D721Med (cell line): ENCODE results near the gene SLCO2A1.

Experiments used
- DNase-seq: peaks from one replicate; pipeline ENCODE4 v3.0.0; 2011; ENCODE audit warnings: low spot score; ENCODE audit not compliant: insufficient read length
- FAIRE-seq: peaks from 2 replicates; lab custom pipeline; 2011; peaks lifted over from hg19 to GRCh38; lab: Jason Lieb, UNC
- CTCF ChIP-seq: IDR thresholded peaks from 2 replicates; pipeline ENCODE4 v1.5.1; 2012; ENCODE audit warnings: mild to moderate bottlenecking, control low read depth; ENCODE audit not compliant: insufficient read depth; ENCODE audit errors: missing control alignments

Gene SLCO2A1

GRCh38 chr3:133980035-133980434 lies 49.7 kb downstream of the SLCO2A1 start:
- DNase-seq (no peak), FAIRE-seq (no peak)
- no peak for TF ChIP-seq CTCF

- TF ChIP-seq CTCF = no peak
- FAIRE-seq = no peak
- no peak for DNase-seq
These were observed 50.2 kb downstream of the SLCO2A1 start for GRCh38 chr3:133979553-133979952.

GRCh38 chr3:133977568-133977967 lies 52.2 kb downstream of the SLCO2A1 start:
- DNase-seq (no peak), FAIRE-seq (no peak)
- TF ChIP-seq CTCF = no peak

- no peak for TF ChIP-seq CTCF
- FAIRE-seq (no peak), DNase-seq (no peak)
These were observed 56.3 kb downstream of the SLCO2A1 start for GRCh38 chr3:133973249-133973980.

- FAIRE-seq (no peak), DNase-seq (no peak)
- no peak for TF ChIP-seq CTCF
These were observed 57.6 kb downstream of the SLCO2A1 start for GRCh38 chr3:133972156-133972555.

GRCh38 chr3:133970916-133971315 lies 58.8 kb downstream of the SLCO2A1 start:
- FAIRE-seq (no peak), DNase-seq (no peak)

More at GRCh38 chr3:133970916-133971315, 58.8 kb downstream of the SLCO2A1 start:
- TF ChIP-seq CTCF = no peak
